HepG2 (cell line): ENCODE results near the gene SIGLEC8. TPM values are rescaled to one million over a fixed set of nuclear protein-coding genes. Genes with fewer than 3 reads are reported as not detected.
"Not testable (repeated sequence)": the region's sequence is repeated elsewhere in the genome, so short reads cannot be mapped to it uniquely, and the experiment has no call there.

Experiments
- ATAC-seq: fragments of 200-7000 bp; cut with Tn5 transposase; 3 replicates; pipeline ENCODE4 v1.9.1; 2020; ENCODE audit warnings: mild to moderate bottlenecking, moderate library complexity
- BruUV-seq: library from RNA; stranded (reverse); fragments of 400-500 nt; replicated peaks from 2 replicates; lab custom pipeline; 2021; lab: Mats Ljungman, UMichigan
- CTCF ChIA-PET: fragments of 300-600 bp; formaldehyde crosslinking; extraction: SDS; loops from one replicate; lab custom pipeline; 2021; ENCODE audit warnings: low total read pairs, inconsistent platforms, low intra/inter-chr PET ratio; lab: Yijun Ruan, JAX
- POLR2A ChIA-PET: fragments of 350-600 bp; sonication (Branson Sonifier 250); formaldehyde crosslinking; loops from one replicate; lab custom pipeline; 2020; ENCODE audit warnings: antibody characterized with exemption, inconsistent platforms; lab: Yijun Ruan, JAX
- DNase-seq: peaks from one replicate; pipeline ENCODE4 v3.0.0-alpha.2; 2015; ENCODE audit warnings: low spot score
- FAIRE-seq: peaks from 3 replicates; lab custom pipeline; 2011; peaks lifted over from hg19 to GRCh38; lab: Jason Lieb, UNC
- H2AFZ ChIP-seq: one replicate; pipeline ENCODE4 v1.6.1; 2011; ENCODE audit warnings: low read length, inconsistent platforms
- H3K27ac ChIP-seq: fragments of 300-600 bp; 3 replicates; pipeline ENCODE4 v1.8.0; 2011; ENCODE audit warnings: mixed run types, mild to moderate bottlenecking, mixed read lengths, low read length, inconsistent platforms; ENCODE audit not compliant: insufficient read depth; ENCODE audit errors: extremely low read length
- H3K27me3 ChIP-seq, 2 experiments: fragments of 200-600 bp in 1 of 2; 2 replicates in 1 of 2; 3 replicates in 1 of 2; pipeline versions ENCODE4 v1.6.0 to v1.8.0; 2011; ENCODE audit warnings: low read length in 2 of 2, mild to moderate bottlenecking in 2 of 2, moderate library complexity in 2 of 2, inconsistent platforms in 1 of 2; ENCODE audit not compliant: insufficient read depth in 2 of 2, control insufficient read depth in 1 of 2
- H3K36me3 ChIP-seq, 2 experiments: fragments of 200-600 bp in 1 of 2; replicated peaks in 1 of 2; 2 replicates in 1 of 2; 3 replicates in 1 of 2; pipeline versions ENCODE4 v1.5.1 to v1.8.0; 2011; ENCODE audit warnings: low read length in 2 of 2, inconsistent platforms in 1 of 2; ENCODE audit not compliant: insufficient read depth in 2 of 2, control insufficient read depth in 1 of 2
- H3K4me1 ChIP-seq: 2 replicates; pipeline ENCODE4 v1.5.1; 2012; ENCODE audit warnings: low read length, inconsistent platforms; ENCODE audit not compliant: insufficient read depth
- H3K4me2 ChIP-seq: 2 replicates; pipeline ENCODE4 v1.6.0; 2011; ENCODE audit warnings: low read depth, low read length, inconsistent platforms
- H3K4me3 ChIP-seq, 3 experiments: fragments of 200-600 bp in 1 of 3; sonication (generic), shearing (Covaris generic) in 1 of 3; replicated peaks in 1 of 3; 2 replicates each; pipeline ENCODE4 v1.5.1; 2011 to 2016; ENCODE audit warnings: low read length in 3 of 3, inconsistent platforms in 2 of 3, low read depth in 2 of 3, mild to moderate bottlenecking in 2 of 3, control low read depth in 1 of 3, mixed read lengths in 1 of 3; ENCODE audit not compliant: insufficient read depth in 1 of 3
- H3K79me2 ChIP-seq: one replicate; pipeline ENCODE4 v1.6.1; 2011; ENCODE audit warnings: low read length, inconsistent platforms; ENCODE audit not compliant: insufficient read depth
- H3K9ac ChIP-seq: 2 replicates; pipeline ENCODE4 v1.6.0; 2011; ENCODE audit warnings: mild to moderate bottlenecking, low read depth, low read length, inconsistent platforms; ENCODE audit not compliant: insufficient read depth
- H3K9me3 ChIP-seq: 2 replicates; pipeline ENCODE4 v1.5.1; 2012; ENCODE audit warnings: mild to moderate bottlenecking, low read length
- H4K20me1 ChIP-seq: 2 replicates; pipeline ENCODE4 v1.6.0; 2011; ENCODE audit warnings: inconsistent platforms, mild to moderate bottlenecking, low read length, moderate library complexity; ENCODE audit not compliant: insufficient read depth
- AKNA ChIP-seq: sonication (generic); formaldehyde crosslinking; IDR thresholded peaks from 2 replicates; pipeline ENCODE4 v1.4.0; 2020; ENCODE audit warnings: missing genetic modification reagents, borderline replicate concordance
- KDM5B ChIP-seq: sonication (generic); formaldehyde crosslinking; IDR thresholded peaks from 2 replicates; pipeline ENCODE4 v1.4.0; 2020; ENCODE audit warnings: missing genetic modification reagents, mild to moderate bottlenecking, borderline replicate concordance
- NFIC ChIP-seq: IDR thresholded peaks from 2 replicates; pipeline ENCODE4 v1.6.1; 2012; ENCODE audit warnings: mild to moderate bottlenecking, low read length, inconsistent platforms
- SALL2 ChIP-seq: sonication (generic); formaldehyde crosslinking; IDR thresholded peaks from 2 replicates; pipeline ENCODE4 v1.8.1; 2023; ENCODE audit warnings: mild to moderate bottlenecking, missing genetic modification reagents, inconsistent platforms
- STAG1 ChIP-seq: sonication (generic); formaldehyde crosslinking; IDR thresholded peaks from 2 replicates; pipeline ENCODE4 v1.4.0; 2020; ENCODE audit warnings: missing genetic modification reagents
- ZNF33A ChIP-seq: sonication (generic); formaldehyde crosslinking; IDR thresholded peaks from 2 replicates; pipeline ENCODE4 v1.5.1; 2020; ENCODE audit warnings: missing genetic modification reagents, mild to moderate bottlenecking, moderate library complexity, borderline replicate concordance
- ZNF383 ChIP-seq: sonication (generic); formaldehyde crosslinking; IDR thresholded peaks from 2 replicates; pipeline ENCODE4 v1.4.0; 2020; ENCODE audit warnings: missing genetic modification reagents, mild to moderate bottlenecking, borderline replicate concordance
- ZNF543 ChIP-seq: sonication (generic); formaldehyde crosslinking; IDR thresholded peaks from 2 replicates; pipeline ENCODE4 v1.4.0; 2020; ENCODE audit warnings: mild to moderate bottlenecking, missing genetic modification reagents
- WGBS: methylation state at CpG from one replicate; pipeline ENCODE4 v1.1.6; 2017; ENCODE audit warnings: low lambda C conversion rate; 5-methylcytosine and 5-hydroxymethylcytosine counted together
- in situ Hi-C: cut with HindIII; loops from 2 replicates; pipeline ENCODE4 v1.10.0; 2017; ENCODE audit warnings: low pct_unique_long_range_greater_than_20kb; ENCODE audit not compliant: extremely low pct_ligation_motif_present
- intact Hi-C: fragments of 100-400 bp; cut with micrococcal nuclease; formaldehyde crosslinking; loops from one replicate; pipeline ENCODE4 v1.10.0; 2022; ENCODE audit not compliant: unreplicated experiment
- polyA plus RNA-seq, 8 experiments: library from polyadenylated mRNA; depleted of rRNA in 3 of 8; stranded (reverse) in 7 of 8; unstranded in 1 of 8; fragments of >200 nt; fragmentation: Illumina TruSeq in 4 of 8; extraction: Trizol in 4 of 8; gene quantifications; 2 replicates each; pipeline versions ENCODE4 v1.2.1 to v1.2.3, GENCODE V29; 2011 to 2016; ENCODE audit warnings: low read depth in 4 of 8, missing spikeins in 1 of 8, mixed read lengths in 1 of 8; ENCODE audit not compliant: insufficient read depth in 1 of 8
- total RNA-seq, 5 experiments: library from RNA; depleted of rRNA; stranded (reverse); fragments of >200 nt; fragmentation: Illumina TruSeq; extraction: Trizol; gene quantifications; 2 replicates each; pipeline ENCODE4 v1.2.3, GENCODE V29; 2016; ENCODE audit warnings: low read depth in 1 of 5

The SIGLEC8 gene
- total and polyA plus RNA-seq, 2 of the 13 experiments (the other 11 are each of a cell fraction or from before 2014, with no cell fraction given) = not detected

- TF ChIP-seq ZNF33A (no peak), STAG1 (no peak), SALL2 (CRISPR knock-in tag) (no peak)
- TF ChIP-seq, all 625 proteins: peak for 0
Observed at GRCh38 chr19:51417107-51417809, 41.0 kb downstream of the SIGLEC8 start, which contains the start of gene SIGLEC10 (continued).

- WGBS = 32% methylated on average over 5 of the region's 15 CpGs
- H2AFZ ChIP-seq, ATAC-seq, H3K4me1 ChIP-seq, in situ Hi-C loops, H3K4me2 ChIP-seq, H3K79me2 ChIP-seq, intact Hi-C loops, H3K27me3 ChIP-seq, H4K20me1 ChIP-seq, H3K9ac ChIP-seq, POLR2A ChIA-PET, H3K9me3 ChIP-seq, CTCF ChIA-PET, FAIRE-seq, H3K36me3 ChIP-seq, H3K27ac ChIP-seq, BruUV-seq, H3K4me3 ChIP-seq, DNase-seq: not testable (repeated sequence)
Observed at GRCh38 chr19:51416422-51416821, 41.8 kb downstream of the SIGLEC8 start.

DNA sequence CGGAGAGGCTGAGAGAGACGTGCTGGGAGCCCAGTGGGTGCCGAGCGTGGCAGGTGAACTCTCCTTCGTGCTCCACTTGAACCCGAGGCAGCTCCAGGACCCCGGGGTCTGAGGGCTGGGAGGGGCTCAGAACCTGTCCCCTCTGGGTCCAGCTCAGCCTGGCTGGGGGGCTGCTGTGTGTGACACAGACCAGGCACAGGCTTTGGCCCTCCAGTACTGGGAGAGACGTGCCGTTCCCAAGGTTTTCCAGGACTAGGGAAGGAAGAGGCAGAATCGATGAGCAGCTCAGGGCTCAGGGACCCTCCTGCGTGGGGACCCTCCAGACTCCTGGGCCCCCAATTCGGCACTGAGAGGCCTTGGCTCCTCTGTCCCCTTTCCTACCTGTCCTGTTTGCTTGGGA is 43.1 kb downstream of the SIGLEC8 start:
- no peak for DNase-seq
- FAIRE-seq = no peak
- Histone ChIP-seq H4K20me1 (peaks cover 3% of the 10 kb centered on the region; the same call in 1 of the 2 replicates), H3K27me3 (no peaks in the 10 kb centered on the region; a peak in 2 of 5 replicates), H3K4me1 (no peaks in the 10 kb centered on the region), H3K36me3 (no peaks in the 10 kb centered on the region), H3K79me2 (no peaks in the 10 kb centered on the region), H3K9ac (no peak overlapping the region), H3K9me3 (no peaks in the 10 kb centered on the region), H3K4me2 (no peak overlapping the region), H3K27ac (no peak overlapping the region), H3K4me3 (no peak overlapping the region), H2AFZ (no peak overlapping the region)
- CTCF ChIA-PET = no interaction called here
- no peak for ATAC-seq
- intact Hi-C loops (no loop called here), in situ Hi-C loops (no loop called here)
- POLR2A ChIA-PET = no interaction called here
- no TSS peak for BruUV-seq
- TF ChIP-seq ZNF543 (no peak), NFIC (no peak), AKNA (no peak), KDM5B (CRISPR knock-in tag) (no peak), ZNF383 (CRISPR knock-in tag) (no peak)
- no CpG with 5 or more reads among the region's 12 CpGs for WGBS
